NCI-H748 (cell line): Measurements from ENCODE around the gene TOPBP1.

Source experiments
- DNase-seq: peaks from one replicate; lab custom pipeline; 2025; ENCODE audit not compliant: unreplicated experiment; lab: John Stamatoyannopoulos, UW

Gene TOPBP1

DNA sequence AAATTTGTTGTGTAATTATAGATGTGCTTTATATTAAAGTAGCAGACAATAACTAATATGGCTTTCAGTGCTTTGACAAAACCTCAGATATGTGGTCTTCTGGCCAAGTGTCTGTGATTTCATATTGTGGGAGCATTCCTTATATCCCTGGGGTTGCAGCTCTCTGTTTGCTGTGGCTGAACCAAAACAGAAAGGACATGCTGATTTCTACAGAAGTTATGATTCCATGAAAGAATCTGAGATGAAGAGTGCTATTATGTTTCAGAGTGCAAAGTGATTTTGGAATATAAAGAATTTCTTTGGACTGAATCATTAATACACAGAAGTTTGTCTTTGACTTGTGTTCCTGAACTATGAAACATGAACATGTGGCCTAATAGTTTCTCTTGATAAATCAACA is 51.7 kb downstream of the TOPBP1 start:
- DNase-seq: no peak

DNA sequence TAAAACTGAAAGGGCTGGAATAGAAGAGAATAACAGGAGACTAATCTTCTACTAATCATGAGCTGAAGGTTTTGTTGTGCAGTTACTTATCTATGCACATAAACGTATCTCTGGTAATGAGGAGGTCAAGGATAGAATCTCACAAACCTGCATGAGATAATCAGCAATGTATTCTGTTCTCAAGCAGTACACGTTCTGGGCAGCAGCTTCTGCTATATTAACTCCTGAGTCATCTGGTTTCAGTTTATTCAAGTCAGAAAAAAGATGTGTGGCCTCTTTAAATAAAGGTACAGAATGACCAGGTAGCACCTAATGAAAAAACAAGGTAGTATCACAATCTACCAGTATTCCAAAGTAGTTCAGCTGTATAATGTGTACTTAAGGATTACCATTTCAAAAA is 53.4 kb downstream of the TOPBP1 start:
- no peak for DNase-seq

- no peak for DNase-seq
Measured at GRCh38 chr3:133607816-133608215, 53.9 kb downstream of the TOPBP1 start.

DNA sequence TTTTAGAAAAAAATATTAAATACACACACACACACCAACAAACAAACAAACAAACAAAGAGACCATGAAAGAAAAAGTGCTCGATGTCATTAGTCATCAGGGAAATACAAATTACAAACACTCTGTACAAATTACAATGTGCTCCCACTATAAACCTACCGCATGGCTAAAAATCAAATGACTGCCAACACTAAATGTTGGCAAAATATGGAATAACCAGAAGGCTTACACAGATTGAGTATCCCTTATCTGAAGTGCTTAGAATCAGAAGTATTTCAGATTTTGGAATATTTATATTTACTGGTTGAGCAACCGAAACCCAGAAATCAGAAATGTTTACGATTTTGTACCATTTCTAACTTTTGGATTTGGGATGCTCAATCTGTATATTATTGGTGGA is 54.8 kb downstream of the TOPBP1 start:
- no peak for DNase-seq

- no peak for DNase-seq
Measured at GRCh38 chr3:133606342-133606741, 55.4 kb downstream of the TOPBP1 start.

- no peak for DNase-seq
Measured at GRCh38 chr3:133600572-133601081, 61.1 kb downstream of the TOPBP1 start.

GRCh38 chr3:133599280-133599679 is 62.5 kb downstream of the TOPBP1 start:
- DNase-seq: no peak

GRCh38 chr3:133598405-133598804 is 63.3 kb downstream of the TOPBP1 start:
- no peak for DNase-seq

GRCh38 chr3:133595341-133595740 is 66.4 kb downstream of the TOPBP1 start:
- DNase-seq: no peak

DNA sequence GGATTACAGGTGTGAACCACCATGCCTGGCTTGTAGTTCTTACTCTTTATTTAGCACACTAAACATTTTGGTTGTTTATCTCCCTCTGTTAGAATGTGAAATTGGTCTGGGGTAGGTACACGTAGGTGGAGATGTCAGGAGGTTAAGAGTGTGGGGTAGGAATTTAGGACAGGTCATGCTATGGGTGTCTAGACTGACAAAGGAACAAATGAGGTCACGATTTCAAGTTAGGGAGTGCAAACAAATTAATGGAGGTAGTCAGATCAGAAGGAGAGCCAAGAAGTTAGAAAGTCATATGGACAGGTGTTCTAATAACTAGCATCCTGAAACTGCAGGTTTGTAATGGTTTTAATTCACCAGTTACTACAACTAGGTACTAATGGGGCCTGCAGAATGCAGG is 68.5 kb downstream of the TOPBP1 start:
- DNase-seq: no peak

GRCh38 chr3:133592843-133593242 is 68.9 kb downstream of the TOPBP1 start:
- no peak for DNase-seq

- no peak for DNase-seq
Measured at GRCh38 chr3:133591271-133591742, 70.4 kb downstream of the TOPBP1 start.

DNA sequence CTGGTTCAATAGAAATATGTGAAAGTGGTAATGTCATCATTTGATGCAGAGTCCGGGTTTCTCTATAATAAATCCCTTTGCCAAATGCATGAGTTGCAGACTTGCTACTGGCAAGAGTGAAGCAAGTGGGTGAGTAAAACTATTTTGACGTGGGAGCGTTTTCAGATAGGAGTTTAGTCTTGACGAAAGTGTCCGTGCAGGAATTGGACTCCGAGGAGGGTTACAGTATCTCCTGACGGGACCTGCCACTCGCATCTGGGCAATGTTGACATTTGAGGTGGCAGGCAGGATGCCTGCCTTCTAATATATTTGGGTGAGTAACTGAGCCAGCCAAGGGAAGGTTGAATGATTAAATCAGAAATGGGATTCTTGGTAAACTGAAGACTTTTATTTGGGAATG is 72.2 kb downstream of the TOPBP1 start:
- no peak for DNase-seq

DNA sequence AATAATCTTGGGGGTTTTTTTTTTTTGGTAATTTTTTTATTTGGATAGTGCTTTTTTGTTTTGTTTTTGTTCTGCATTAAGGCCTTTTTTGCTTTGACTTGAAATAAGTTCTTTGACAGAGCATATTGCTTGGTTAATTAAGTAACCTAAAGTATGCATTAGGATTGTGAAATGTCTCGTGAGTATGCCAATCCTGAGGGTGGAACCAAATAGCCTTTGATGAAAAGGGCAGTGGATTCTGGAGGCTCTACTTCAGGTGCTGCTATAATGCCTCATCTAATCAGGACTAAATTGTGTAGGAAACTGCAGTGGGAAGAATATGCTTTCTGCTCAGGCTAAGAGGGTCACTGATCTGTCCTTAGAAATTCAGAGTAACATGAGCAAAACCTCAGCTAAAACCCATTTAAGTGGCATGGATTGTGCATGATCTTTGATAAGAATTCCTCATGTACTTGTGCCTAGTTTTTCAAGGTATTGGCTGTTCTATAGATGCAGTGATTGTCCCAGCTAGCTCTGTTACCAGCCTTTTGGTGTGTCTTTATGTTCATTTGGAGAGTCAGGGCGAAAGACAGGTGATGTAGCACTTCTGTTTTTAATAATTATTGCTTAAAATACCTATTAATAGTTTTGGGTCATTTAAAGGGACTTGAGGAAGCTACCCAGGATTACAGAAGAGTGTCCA is 72.8 kb downstream of the TOPBP1 start:
- DNase-seq: no peak

- DNase-seq: no peak
Measured at GRCh38 chr3:133588035-133588434, 73.7 kb downstream of the TOPBP1 start.

DNA sequence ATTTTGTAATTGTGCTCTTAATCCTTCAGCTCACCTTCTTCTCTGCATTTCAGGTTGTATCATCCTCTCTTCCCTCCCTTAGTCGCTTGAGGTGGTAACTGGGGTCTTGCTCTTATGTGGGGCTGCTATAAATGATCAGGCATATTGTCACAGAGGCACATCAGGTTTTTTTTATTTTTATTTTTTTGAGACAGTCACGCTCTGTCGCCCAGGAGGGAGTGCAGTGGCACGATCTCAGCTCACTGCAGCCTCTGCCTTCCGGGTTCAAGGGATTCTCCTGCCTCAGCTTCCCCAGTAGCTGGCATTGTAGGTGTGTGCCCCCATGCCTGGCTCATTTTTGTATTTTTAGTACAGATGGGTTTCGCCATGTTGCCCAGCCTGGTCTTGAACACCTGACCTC is 78.3 kb downstream of the TOPBP1 start:
- no peak for DNase-seq

- DNase-seq: no peak
Measured at GRCh38 chr3:133578548-133579191, 83.1 kb downstream of the TOPBP1 start.

GRCh38 chr3:133576169-133576568 is 85.6 kb downstream of the TOPBP1 start:
- no peak for DNase-seq

GRCh38 chr3:133575086-133575485 is 86.7 kb downstream of the TOPBP1 start:
- DNase-seq: no peak

DNA sequence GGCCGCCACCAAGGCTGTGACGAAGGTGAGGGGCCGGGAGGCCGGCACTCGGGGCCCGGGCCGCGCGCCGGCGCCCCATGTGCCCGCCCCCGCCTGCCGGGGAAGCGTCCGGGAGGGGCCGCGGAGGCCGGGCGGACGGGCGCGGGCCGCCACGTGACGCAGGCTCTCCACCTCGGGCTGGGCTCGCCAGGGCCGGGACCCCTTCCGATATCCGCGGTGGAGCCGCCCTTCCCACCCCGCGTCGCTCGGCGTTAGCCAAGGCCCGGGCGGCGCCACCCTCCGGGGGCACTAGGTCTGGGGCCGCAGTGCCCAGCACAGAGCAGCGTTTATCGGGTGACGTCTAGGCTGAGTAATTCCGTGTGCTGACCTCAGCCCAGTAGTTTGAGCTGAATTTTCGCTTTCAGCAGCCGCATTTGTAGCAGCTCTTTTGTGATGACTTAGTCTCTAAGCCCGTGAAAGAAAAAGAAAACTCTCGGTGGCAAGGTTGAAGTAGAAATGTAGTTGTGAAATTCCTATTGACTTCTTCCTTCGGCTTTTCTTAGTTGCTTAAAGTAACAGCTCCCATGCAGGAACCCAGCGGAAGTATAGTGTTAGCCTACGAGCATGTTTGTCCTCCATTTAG is 87.4 kb downstream of the TOPBP1 start:
- no peak for DNase-seq

DNA sequence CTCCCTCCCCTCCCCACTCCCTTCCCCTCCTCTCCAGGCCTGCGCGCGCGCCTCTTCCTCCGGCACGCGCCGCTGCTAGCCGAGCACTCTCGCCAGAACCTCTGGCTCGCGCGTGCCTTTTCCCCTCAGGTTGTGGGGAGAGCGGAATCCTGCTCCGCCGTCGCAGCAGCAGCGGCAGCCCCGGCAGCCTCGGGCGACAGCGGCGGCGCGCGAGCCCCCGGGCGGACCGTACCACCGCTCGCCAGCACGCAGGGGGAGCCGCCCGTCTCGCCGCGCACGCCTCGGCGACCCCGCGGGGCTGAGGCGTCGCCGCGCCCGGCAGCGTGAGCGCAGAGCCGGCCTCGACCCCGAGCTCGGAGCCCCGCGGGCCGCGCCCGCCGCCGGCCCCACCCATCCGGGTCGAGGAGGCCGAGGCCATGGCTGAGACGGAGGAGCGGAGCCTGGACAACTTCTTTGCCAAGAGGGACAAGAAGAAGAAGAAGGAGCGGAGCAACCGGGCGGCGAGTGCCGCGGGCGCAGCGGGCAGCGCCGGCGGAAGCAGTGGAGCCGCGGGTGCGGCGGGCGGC is 88.0 kb downstream of the TOPBP1 start, which contains the start of gene CDV3:
CDV3 (plus strand) TSS at position 58 of the 566 bp plus-strand sequence; CDS start at position 417, 359 bp downstream.
- no peak for DNase-seq
